Stimulated activated CD4-positive, alpha-beta T cell treated with anti-CD3 and anti-CD28 coated beads, Interleukin-4, amount 100 ng/mL, for 48 hours (primary cell): ENCODE measurements around the gene S100A11.
"Not testable (repeated sequence)": the region's sequence is repeated elsewhere in the genome, so short reads cannot be mapped to it uniquely, and the experiment has no call there.

ENCODE experiments used
- DNase-seq, 2 donors: peaks; one replicate each; pipeline ENCODE4 v3.0.0-alpha.2; 2020; ENCODE audit warnings: low read depth in 2 of 2

Gene S100A11

GRCh38 chr1:152036267-152037216, at the start of gene S100A11:
S100A11 (minus strand) TSS chr1:152037004; CDS start chr1:152036915, 89 bp downstream.
- DNase-seq = peak; percentile 80 to 86

- no peak for DNase-seq
Observed at GRCh38 chr1:152084853-152085252, 48.0 kb upstream of the S100A11 start.

GRCh38 chr1:152081026-152081425, 44.2 kb upstream of the S100A11 start:
- DNase-seq = not testable (repeated sequence)

- not testable (repeated sequence) for DNase-seq
Observed at GRCh38 chr1:152080494-152080893, 43.7 kb upstream of the S100A11 start.

- no peak for DNase-seq
Observed at GRCh38 chr1:152078831-152079441, 42.1 kb upstream of the S100A11 start.

- DNase-seq = no peak
Observed at GRCh38 chr1:152072311-152072710, 35.5 kb upstream of the S100A11 start.

- no peak for DNase-seq
Observed at GRCh38 chr1:152071123-152071522, 34.3 kb upstream of the S100A11 start.

- DNase-seq = no peak
Observed at GRCh38 chr1:152067929-152068328, 31.1 kb upstream of the S100A11 start.

GRCh38 chr1:152067150-152067549, 30.3 kb upstream of the S100A11 start:
- DNase-seq = no peak

- DNase-seq = no peak
Observed at GRCh38 chr1:152061952-152062351, 25.1 kb upstream of the S100A11 start.

- DNase-seq = no peak
Observed at GRCh38 chr1:152053375-152053774, 16.6 kb upstream of the S100A11 start.

- DNase-seq = peak; percentile 77 to 89
Observed at GRCh38 chr1:152052606-152053005, 15.8 kb upstream of the S100A11 start.

GRCh38 chr1:152050886-152051675, 14.3 kb upstream of the S100A11 start:
- no peak for DNase-seq

- DNase-seq = no peak
Observed at GRCh38 chr1:152049291-152050083, 12.7 kb upstream of the S100A11 start.

- peak in 1 of 2 donors; percentile 49 for DNase-seq
Observed at GRCh38 chr1:152048416-152049009, 11.7 kb upstream of the S100A11 start.

- peak; percentile 76 to 88 for DNase-seq
Observed at GRCh38 chr1:152047730-152048415, 11.1 kb upstream of the S100A11 start.

GRCh38 chr1:152047413-152047729, 10.6 kb upstream of the S100A11 start:
- DNase-seq = no peak

GRCh38 chr1:152044386-152044785, 7.6 kb upstream of the S100A11 start:
- no peak for DNase-seq

GRCh38 chr1:152043870-152044269, 7.1 kb upstream of the S100A11 start:
- DNase-seq = no peak

GRCh38 chr1:152042030-152042429, 5.2 kb upstream of the S100A11 start:
- DNase-seq = no peak
